ENCODE results near the gene ZNF793.

The ZNF793 gene

DNA sequence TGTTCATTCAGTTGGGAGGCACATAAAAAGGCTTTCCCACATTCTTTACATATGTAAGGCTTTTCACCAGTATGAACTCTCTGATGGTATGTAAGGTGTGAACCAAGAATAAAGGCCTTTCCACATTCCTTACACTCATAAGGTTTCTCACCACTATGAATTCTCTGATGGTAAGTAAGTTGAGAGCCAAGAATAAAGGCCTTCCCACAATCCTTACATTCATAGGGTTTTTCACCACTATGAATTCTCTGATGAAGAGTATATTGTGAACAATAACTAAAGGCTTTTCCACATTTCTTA, 58.6 kb downstream of the ZNF793 start:
- DNase-seq: no peak

DNA sequence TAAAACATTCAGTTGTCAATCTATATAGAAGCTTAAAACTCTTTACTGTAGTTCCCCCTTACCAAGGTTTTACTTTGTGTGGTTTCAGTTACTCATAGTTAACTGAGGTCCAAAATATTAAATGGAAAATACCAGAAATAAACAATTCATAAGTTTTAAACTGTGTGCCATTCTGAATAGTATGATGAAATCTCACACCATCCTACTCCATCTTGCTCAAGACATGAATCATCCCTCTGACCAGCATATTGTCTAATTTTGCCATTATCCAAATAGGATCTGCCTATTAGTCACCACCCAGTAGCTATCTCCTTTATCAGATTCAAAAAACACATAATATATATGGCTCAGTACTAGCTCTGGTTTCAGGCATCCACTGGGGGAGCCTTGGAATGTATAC, 65.5 kb downstream of the ZNF793 start:
- no peak for DNase-seq

DNA sequence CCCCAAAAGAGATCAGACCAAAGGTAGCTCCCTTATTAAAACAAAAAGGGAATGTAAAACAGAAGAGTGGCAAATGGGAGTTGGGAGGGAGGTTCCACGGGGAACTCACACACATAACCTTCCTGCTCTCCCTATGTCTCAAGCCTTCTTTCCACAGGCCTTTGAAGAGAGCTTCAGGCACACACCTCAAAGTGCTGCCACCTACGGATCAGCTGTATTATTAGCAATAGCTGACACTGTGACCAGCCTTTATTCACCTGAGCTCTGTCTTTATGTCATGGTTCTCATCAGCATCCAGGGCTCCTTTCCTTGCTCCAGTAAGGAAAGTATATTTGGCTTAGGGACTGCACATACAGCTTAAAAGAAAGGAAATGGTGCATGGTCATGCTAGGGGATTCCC, 76.6 kb downstream of the ZNF793 start:
- DNase-seq: no peak

Measured in C1 segment of cervical spinal cord (tissue), 14 donors.